ENCODE measurements around the gene ELP2. TPM values are rescaled to one million over a fixed set of nuclear protein-coding genes. Genes with fewer than 3 reads are reported as not detected.

Gene ELP2
- total RNA-seq, 1 donor from 2014 or later: 89.9 TPM

- H3K27me3 Mint-ChIP-seq (ENCODE audit: unreplicated experiment): no peaks in the 10 kb centered on the region
- no peaks in the 10 kb centered on the region for H3K36me3 Mint-ChIP-seq (ENCODE audit: unreplicated experiment)
- peak; percentile 83 for DNase-seq (ENCODE audit: extremely low spot score, unreplicated experiment)
- peaks cover 24% of the 10 kb centered on the region for H3K4me1 Mint-ChIP-seq (ENCODE audit: unreplicated experiment)
- H3K9me3 Mint-ChIP-seq (ENCODE audit: unreplicated experiment): no peaks in the 10 kb centered on the region
- no peak for TF ChIP-seq CTCF (IDR thresholded peaks at IDR 0.05)
- H3K27ac Mint-ChIP-seq (ENCODE audit: unreplicated experiment): peak overlapping the region; percentile 66
- H3K4me3 Mint-ChIP-seq (ENCODE audit: unreplicated experiment): peak overlapping the region; percentile 90
Measured at GRCh38 chr18:36187826-36188721, 58.4 kb downstream of the ELP2 start.

DNA sequence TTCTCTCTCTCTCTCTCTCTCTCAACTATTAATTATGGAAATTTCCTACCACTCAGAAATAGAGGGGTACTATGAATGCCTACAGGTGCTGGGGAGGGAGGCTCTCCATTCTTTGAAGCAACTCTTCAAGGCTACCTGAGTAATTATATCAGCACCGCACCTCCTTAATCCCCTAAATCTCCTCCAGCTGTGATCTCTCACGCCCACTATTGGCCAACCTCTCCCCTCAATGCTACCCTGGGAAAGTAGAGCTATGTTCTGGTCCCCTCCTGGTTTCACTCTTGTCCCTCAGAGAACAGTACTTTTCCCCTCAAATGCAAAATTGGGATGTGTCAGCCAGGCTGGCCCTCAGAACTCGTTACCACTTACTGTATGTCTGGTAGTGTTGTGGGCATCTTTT is 59.2 kb downstream of the ELP2 start:
- Mint-ChIP-seq H3K4me1 (ENCODE audit: unreplicated experiment) (peaks cover 24% of the 10 kb centered on the region), H3K27me3 (ENCODE audit: unreplicated experiment) (no peaks in the 10 kb centered on the region), H3K27ac (ENCODE audit: unreplicated experiment) (no peak overlapping the region), H3K36me3 (ENCODE audit: unreplicated experiment) (no peaks in the 10 kb centered on the region), H3K4me3 (ENCODE audit: unreplicated experiment) (peak overlapping the region; percentile 90), H3K9me3 (ENCODE audit: unreplicated experiment) (no peaks in the 10 kb centered on the region)
- TF ChIP-seq CTCF (IDR thresholded peaks at IDR 0.05): no peak
- DNase-seq (ENCODE audit: extremely low spot score, unreplicated experiment): no peak

DNA sequence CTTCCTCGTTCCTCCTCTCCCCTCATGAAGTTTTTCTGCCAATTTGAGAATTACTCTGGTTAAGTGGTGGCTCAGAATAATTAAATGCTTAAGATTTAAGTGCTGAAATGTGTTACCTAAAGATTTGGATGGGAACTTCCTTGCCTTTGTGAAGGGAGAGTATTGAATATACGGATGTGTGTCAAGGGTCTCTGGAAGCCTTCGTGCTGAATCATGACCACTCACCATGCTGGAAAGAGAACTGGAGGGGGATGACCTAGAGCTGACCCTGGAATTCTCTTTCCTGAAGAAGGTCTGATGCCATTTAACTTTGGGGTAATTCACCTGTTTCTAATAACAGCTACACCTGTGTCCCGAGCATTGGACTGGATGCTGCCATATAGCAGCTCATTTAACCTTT is 59.8 kb downstream of the ELP2 start:
- Mint-ChIP-seq H3K4me3 (ENCODE audit: unreplicated experiment) (no peak overlapping the region), H3K36me3 (ENCODE audit: unreplicated experiment) (no peaks in the 10 kb centered on the region), H3K27ac (ENCODE audit: unreplicated experiment) (no peak overlapping the region), H3K4me1 (ENCODE audit: unreplicated experiment) (peaks cover 24% of the 10 kb centered on the region), H3K9me3 (ENCODE audit: unreplicated experiment) (no peaks in the 10 kb centered on the region), H3K27me3 (ENCODE audit: unreplicated experiment) (no peaks in the 10 kb centered on the region)
- no peak for TF ChIP-seq CTCF (IDR thresholded peaks at IDR 0.05)
- no peak for DNase-seq (ENCODE audit: extremely low spot score, unreplicated experiment)

DNA sequence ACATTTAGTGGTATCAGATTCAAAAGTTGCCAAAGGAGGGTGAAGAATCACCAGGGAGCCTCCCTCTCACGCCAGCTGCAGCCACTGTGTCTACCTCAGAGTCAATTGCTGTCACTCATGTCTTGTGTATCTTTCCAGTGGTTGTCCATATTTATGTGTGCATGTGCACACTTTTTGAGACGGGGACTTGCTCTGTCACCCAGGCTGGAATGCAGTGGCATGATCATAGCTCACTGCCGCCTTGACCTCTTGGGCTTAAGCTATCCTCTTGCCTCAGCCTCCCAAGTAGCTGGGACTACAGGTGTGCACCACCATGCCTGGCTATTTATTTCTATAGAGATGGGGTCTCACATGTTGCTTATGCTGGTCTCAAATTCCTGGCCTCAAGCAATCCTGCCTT is 61.6 kb downstream of the ELP2 start:
- H3K27me3 Mint-ChIP-seq (ENCODE audit: unreplicated experiment): no peaks in the 10 kb centered on the region
- no peak for TF ChIP-seq CTCF (IDR thresholded peaks at IDR 0.05)
- H3K4me1 Mint-ChIP-seq (ENCODE audit: unreplicated experiment): peaks cover 23% of the 10 kb centered on the region

GRCh38 chr18:36191711-36192110 is 62.0 kb downstream of the ELP2 start:
- Mint-ChIP-seq H3K9me3 (ENCODE audit: unreplicated experiment) (no peaks in the 10 kb centered on the region), H3K27ac (ENCODE audit: unreplicated experiment) (no peak overlapping the region), H3K27me3 (ENCODE audit: unreplicated experiment) (no peaks in the 10 kb centered on the region), H3K4me3 (ENCODE audit: unreplicated experiment) (no peak overlapping the region), H3K4me1 (ENCODE audit: unreplicated experiment) (peaks cover 19% of the 10 kb centered on the region), H3K36me3 (ENCODE audit: unreplicated experiment) (no peaks in the 10 kb centered on the region)
- no peak for DNase-seq (ENCODE audit: extremely low spot score, unreplicated experiment)
- no peak for TF ChIP-seq CTCF (IDR thresholded peaks at IDR 0.05)

More for the DNA sequence above, 61.6 kb downstream of the ELP2 start:
- Mint-ChIP-seq H3K4me3 (ENCODE audit: unreplicated experiment) (no peak overlapping the region), H3K9me3 (ENCODE audit: unreplicated experiment) (no peaks in the 10 kb centered on the region), H3K27ac (ENCODE audit: unreplicated experiment) (no peak overlapping the region), H3K36me3 (ENCODE audit: unreplicated experiment) (no peaks in the 10 kb centered on the region)
- DNase-seq (ENCODE audit: extremely low spot score, unreplicated experiment): peak; percentile 40
